DMS 273 treated with DMSO at 0.1 percent for 48 hours (cell line): ENCODE results near the gene TICRR.
A peak's percentile ranks its signal among the peaks of the same experiment; 100 is the strongest.

Source experiments
- DNase-seq: peaks from one replicate; lab custom pipeline; 2025; lab: John Stamatoyannopoulos, UW

TICRR gene

DNA sequence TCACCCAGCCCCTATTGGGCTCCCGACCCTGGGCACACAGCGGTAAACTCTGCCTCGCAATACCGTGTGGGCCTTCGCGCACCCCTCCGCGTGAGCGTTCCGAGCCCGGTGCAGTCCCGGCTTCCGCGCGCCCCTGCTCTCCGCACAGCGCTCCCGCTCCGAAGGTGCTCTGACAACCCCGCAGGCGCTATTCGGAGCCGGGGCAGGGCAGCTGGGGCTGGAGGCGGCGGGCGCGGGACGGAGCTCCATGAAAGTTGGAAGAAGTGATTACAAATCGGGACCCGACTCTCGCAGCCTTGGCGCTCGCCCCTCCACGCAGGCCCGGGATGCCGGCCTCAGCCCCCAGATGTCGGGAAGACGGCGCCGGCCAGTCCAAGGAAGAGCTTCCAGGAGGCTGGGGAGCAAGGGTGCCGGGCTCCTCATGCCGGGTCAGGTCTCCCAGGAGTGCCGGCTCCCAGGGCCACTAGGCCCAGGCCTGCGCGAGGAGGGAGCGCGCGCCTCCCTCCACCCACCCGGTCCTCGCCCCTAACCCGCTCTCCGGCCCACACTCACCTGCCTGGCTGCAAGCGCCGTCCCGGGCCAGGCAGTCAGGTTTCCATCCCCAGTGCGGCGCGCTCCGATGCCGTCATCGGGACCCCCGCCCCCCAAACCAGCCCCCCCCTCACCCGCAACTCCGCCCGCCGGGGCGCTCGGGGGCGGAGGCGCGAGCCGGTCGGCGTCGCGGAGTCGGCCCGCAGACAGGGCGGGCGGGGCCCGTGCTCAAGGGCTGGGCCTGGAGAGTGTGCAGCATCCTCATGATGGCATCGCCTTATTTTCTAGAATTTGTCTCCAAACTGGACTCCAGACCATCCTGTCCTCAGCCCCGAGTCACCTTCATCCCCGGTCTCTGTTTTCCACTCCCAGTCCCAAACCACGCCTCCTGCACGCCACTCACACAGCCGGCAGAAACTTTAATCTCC, 79.9 kb downstream of the TICRR start, which contains the start of gene KIF7:
KIF7 (minus strand) TSS at position 621 of the 959 bp plus-strand sequence. CDS start 2,537 bp downstream, outside the sequence.
- no peak for DNase-seq

- no peak for DNase-seq
Measured at GRCh38 chr15:89656116-89656815, 81.0 kb downstream of the TICRR start.

- DNase-seq: no peak
Measured at GRCh38 chr15:89657686-89658200, 82.5 kb downstream of the TICRR start.

DNA sequence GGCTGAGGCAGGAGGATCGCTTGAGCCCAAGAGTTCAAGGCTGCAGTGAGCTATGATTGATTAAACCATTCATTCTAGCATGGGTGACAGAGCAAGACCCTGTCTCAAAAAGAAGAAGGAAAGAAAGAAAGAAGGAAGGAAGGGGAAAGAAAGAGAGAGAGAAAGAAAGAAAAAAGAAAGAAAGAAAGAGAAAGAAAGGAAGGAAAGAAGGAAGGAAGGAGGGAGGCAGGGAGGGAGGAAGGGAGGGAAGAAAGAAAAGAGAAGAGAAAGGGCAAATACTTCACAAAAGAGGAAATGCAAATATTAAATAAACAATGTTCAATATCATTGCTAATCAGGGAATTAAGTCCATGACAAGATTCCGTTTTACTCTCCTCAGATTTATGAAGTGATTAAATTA, 84.0 kb downstream of the TICRR start:
- DNase-seq: no peak

GRCh38 chr15:89660556-89660955, 85.3 kb downstream of the TICRR start:
- DNase-seq: no peak

DNA sequence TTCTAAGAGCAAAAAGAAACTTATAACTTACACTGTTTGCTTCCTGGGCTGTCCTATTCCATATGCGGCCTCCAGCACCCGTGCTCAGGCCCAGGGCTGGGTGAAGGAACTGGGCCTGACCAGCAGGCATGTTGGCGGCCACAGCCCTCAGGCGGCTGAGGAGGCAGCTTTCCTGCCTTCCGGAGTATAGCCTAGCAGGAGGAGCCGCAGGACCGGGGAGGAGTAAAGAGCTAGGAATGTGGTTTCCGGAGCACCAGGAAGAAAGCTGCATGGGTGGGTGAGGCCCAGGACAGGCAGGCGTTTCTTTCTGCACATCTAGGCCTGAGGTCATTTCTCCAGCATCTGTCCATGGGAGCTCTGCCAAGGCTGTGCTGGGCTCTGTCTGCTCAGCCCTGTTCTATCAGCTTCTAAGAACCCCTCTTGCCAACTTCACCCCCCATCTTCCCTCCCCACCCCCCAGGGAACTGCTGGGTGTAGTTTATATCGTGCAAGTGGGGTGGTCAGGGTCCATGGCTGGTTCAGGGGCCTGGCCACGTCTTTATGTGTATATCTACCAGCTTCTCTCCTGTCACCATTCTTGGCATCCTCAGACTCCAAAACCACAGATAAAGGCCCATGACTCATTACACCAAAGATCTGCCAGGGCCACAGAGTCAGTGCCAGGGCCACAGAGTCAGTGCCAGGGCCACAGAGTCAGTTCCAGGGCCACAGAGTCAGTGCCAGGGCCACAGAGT, 87.8 kb downstream of the TICRR start:
- DNase-seq: peak; percentile 55

DNA sequence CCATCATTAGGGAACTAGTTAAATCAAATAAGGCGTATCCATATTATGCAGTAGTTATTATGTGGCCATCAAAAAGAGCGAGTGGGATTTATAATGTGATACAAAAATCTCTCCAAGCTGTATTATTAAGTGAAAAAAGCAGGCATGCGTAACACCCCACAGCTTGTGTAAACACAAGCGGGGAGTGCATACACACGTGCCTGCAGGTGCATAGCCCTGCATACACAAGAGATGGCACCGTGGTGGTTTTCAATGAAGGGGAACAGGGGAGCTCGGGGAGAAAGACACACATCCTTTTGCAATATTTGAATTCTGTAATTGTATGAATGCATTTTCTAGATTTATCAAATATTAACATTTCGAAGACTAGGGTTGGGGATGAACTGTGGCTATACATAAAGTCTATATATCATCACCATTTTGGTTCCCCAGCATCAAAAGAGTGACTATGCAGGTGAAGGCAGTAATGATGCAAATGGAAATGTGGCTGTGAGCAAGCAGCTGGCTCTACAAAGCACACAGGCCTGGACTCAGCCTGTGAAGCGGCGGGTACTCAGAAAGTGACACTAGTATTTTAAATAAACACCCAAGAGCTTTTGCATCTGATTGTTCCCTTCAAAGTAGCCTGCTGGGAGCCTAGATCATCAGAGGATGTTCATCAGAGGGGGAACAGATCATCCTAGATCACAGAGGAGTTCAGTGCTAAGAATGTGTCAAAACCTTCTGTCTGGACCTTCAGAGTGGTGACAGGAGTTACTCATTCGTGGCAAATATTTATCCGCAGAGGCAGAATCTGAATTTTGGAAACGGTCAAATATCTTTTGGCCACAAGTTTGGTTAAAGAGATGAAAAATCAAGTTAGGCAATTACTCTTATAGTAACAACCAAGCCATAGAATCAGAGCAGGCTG, 89.4 kb downstream of the TICRR start:
- no peak for DNase-seq

GRCh38 chr15:89665449-89666181, 90.3 kb downstream of the TICRR start:
- DNase-seq: no peak

GRCh38 chr15:89666184-89666857, 91.1 kb downstream of the TICRR start:
- no peak for DNase-seq

DNA sequence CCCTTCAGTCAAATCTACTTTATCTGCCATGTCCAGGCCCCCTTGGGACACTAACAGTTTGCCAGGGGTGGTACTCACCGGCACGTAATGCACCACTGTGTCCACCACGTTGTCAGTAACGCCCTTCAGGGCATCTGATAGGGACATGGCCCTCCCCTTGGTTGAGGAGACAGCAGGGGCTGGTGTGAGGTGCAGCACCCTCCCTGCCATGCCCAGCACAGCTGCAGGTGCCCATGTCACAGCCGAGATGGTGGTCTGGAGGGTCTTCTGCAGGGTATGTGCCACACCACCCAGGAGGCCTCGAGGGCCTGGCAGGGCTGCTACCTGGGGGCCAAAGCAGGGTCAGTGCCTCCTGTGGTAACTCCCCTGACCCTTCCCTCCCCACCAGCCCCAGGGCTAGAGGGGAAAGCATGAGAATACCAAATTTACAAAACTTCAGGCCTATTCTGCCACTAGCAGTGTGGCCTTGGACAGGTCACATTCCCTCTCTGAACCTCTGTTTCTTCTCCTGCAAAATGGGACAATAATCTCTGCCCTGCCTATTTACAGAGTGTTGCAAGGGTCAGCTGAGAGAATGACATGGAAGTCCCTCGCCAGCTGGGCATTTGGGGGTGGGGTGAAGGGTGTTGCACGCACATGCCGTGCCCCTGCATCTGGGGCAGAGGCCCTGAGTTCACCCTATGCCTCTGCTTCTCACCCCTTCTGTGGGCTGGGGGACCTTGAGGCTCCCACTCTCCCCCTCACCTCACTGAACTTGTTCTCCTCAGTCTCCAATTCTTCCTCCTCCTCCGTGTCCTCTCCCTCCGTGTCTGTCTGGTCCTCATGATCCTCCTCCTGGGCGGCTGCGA, 91.8 kb downstream of the TICRR start:
- DNase-seq: no peak

DNA sequence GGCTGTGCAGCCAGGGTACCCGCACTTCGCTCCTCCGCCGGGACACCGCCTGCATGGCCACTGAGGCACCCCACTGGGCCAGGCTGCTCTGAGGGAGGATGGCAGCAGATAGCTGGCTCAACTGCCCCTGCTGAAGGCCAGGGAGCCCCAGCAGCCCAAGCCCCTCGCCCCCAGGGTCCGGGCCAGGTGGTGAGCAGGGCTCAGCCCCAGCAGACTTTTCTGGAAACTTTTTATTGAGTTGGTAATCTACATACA, 92.4 kb downstream of the TICRR start:
- DNase-seq: no peak

DNA sequence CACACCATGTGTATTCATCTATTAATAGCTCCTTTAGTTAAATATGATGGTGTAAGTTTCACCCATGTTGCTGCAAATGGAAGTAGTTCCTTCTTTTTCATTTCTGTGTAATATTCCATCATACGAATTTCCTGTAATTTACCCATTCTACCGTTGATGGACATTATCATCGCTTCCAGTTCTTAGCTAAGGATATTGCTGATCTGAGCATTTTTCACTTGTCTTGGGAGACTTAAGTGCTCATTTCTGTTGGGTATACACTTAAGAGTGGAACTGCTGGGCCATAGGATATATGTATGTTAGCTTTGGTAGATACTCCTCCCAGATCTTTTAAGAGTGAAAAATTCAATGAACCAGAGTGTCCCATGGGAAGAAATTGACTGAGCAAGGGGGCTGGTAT, 92.9 kb downstream of the TICRR start:
- no peak for DNase-seq

DNA sequence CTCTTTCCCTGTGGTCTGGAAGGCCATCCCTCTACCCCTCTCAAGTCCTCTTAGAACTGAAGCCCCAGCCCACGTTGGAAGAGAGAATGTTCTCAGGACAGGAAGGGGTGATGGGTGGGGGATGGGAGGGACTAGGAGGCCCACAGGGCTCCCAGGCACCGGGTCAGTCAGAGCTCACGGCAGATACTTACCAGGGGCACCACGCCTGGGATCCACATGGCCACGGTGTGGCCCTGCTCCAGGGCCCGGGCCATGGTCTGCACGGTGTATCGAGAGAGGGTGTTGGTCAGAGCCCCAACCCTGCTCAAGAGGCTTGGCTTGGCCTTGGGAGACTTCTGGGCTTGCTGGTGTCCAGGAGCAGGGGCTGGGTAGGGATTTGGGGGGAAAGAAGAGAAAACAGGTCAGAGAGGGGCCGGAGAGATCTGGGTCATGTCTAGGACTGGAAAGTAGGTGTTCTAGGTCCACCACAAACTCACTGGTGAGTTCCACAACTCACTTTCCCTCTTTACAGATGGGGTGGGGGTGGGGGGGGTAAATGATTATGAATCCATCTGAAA, 94.1 kb downstream of the TICRR start:
- no peak for DNase-seq

- DNase-seq: no peak
Measured at GRCh38 chr15:89669941-89670340, 94.7 kb downstream of the TICRR start.

DNA sequence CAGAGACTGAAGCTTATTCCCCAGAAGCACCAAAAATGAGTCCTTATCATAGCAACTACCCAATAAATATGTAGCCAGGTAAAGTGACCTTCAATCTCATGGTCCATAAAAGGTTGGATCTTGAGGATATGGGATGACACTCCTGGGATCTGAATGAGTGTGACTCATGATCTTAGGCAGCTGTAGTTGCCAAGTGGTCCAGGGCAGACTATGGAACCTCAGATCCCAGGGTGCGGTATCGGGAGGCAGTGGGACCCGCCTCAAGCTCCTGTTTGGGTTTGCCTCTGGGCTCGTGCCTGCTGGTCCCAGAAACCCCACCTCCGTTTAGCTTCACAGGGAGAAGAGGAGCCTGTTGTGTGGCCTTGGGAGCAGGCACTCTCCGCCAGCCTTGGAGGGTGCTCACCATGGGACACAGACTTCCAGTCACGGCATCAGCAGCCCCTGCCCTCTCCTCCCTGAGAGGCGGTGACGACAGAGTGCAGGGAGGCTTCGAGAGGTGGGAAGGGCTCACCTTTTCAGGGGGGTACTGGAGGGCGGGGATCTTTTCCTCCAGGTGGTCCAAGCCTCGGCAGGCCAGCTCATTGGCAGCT, 95.8 kb downstream of the TICRR start:
- no peak for DNase-seq

DNA sequence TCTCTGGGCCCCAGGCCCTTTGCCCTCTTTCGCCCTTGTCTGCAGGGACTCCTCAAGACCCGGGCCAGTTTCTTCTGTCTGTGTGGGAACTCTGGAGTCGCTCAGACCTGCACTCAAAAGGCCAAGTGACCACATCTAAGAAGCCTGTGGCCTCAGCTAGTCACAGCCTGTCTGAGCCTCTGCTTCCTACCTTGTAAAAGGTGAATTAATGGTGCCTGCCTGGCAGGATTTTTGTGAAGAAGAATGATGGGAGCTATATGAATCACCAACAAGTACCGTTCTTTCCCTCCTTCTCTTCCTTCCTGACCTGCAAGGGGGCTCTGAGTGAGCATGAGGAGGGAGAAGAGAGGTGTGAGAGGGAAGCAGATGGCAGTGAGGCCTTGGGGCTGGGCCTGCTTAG, 96.4 kb downstream of the TICRR start:
- no peak for DNase-seq

DNA sequence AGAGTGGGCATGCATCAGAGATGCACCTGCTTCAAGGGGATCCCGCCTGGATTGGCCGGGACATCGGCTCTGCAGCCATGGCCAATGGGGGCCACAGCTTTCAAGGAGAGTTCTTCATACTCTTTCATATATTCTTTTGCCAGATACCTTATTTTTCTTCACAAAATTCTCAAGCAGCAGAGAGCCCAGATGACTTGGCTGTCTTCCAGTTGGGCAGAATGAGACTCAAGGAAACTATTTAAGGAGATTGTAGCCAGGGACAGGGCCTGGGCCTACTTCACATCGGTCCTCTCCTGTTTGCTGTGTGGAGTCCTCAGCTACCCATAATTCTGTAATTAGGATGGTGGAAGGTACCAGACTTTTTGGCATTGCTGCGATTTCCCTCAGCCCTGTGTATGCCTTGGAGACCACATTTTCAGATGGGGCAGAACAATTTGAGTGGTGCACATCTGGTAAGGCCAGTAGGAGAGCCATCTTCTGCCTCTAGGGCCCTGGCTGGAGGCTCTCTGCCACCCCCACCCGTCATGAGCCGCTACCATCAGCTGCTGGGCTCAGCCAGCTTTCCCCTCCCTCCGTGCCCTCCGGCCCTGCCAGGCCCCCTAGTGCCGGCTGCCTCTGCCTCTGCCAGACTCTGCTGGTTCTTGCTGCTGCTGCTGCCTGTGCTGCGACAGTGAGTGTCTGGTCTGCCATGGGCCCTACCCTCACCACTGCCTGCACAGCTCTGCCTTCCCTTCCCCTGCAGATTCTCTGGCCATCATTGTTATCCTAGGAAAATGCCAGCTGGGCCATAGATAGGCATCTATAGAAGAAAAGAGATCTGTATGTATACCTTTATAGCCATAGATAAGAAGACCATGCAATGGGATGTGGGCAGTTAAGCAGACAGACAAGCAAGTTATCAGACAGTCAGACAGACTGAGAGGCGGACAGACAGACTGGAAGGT, 97.2 kb downstream of the TICRR start:
- DNase-seq: no peak
